OCI-LY7 (cell line): ENCODE results near the gene ABCC11. TPM values are rescaled to one million over a fixed set of nuclear protein-coding genes. Genes with fewer than 3 reads are reported as not detected.

ENCODE experiments used
- BruUV-seq: library from RNA; stranded (reverse); fragments of 400-500 nt; replicated peaks from 2 replicates; lab custom pipeline; 2021; lab: Mats Ljungman, UMichigan
- CTCF ChIA-PET: fragments of 300-600 bp; sonication (Branson Sonifier 250); formaldehyde crosslinking; loops from one replicate; lab custom pipeline; 2022; ENCODE audit warnings: antibody characterized with exemption; ENCODE audit not compliant: unreplicated experiment; lab: Charles Lee
- POLR2A ChIA-PET: fragments of 300-600 bp; sonication (Branson Sonifier 250); formaldehyde crosslinking; loops from one replicate; lab custom pipeline; 2022; ENCODE audit warnings: antibody characterized with exemption; lab: Charles Lee
- DNase-seq: peaks from one replicate; pipeline ENCODE4 v3.0.0-alpha.2; 2015; ENCODE audit warnings: low spot score
- H2AFZ ChIP-seq: fragments of 200-600 bp; sonication (generic), shearing (Covaris generic); 2 replicates; pipeline ENCODE4 v1.6.1; 2014; ENCODE audit warnings: mild to moderate bottlenecking, antibody characterized with exemption, low read length, moderate library complexity
- H3K27ac ChIP-seq: fragments of 200-600 bp; sonication (generic); 2 replicates; pipeline ENCODE4 v1.5.1; 2014; ENCODE audit warnings: mixed run types, low read depth, mild to moderate bottlenecking, moderate library complexity, low read length, inconsistent platforms; ENCODE audit not compliant: poor library complexity, severe bottlenecking
- H3K36me3 ChIP-seq: fragments of 200-600 bp; sonication (generic); 2 replicates; pipeline ENCODE4 v1.6.1; 2014; ENCODE audit warnings: mild to moderate bottlenecking, antibody characterized with exemption, low read length, moderate library complexity, mixed read lengths; ENCODE audit not compliant: insufficient read depth
- H3K4me1 ChIP-seq: fragments of 200-600 bp; sonication (generic); 2 replicates; pipeline ENCODE4 v1.5.1; 2014; ENCODE audit warnings: mild to moderate bottlenecking, low read length; ENCODE audit not compliant: insufficient read depth, poor library complexity, severe bottlenecking
- H3K4me2 ChIP-seq: fragments of 200-600 bp; sonication (generic); 2 replicates; pipeline ENCODE4 v1.6.1; 2014; ENCODE audit warnings: mild to moderate bottlenecking, low read length
- H3K4me3 ChIP-seq: fragments of 200-600 bp; sonication (generic); 2 replicates; pipeline ENCODE4 v1.5.1; 2014; ENCODE audit warnings: mild to moderate bottlenecking, low read depth, low read length; ENCODE audit not compliant: poor library complexity, severe bottlenecking
- H3K79me2 ChIP-seq: fragments of 200-600 bp; sonication (generic); 2 replicates; pipeline ENCODE4 v1.6.1; 2016; ENCODE audit warnings: low read depth, mild to moderate bottlenecking, low read length, moderate library complexity, mixed read lengths; ENCODE audit not compliant: insufficient read depth
- H3K9me2 ChIP-seq: fragments of 200-600 bp; sonication (generic); 2 replicates; pipeline ENCODE4 v1.6.1; 2016; ENCODE audit warnings: mild to moderate bottlenecking, low read length, mixed read lengths; ENCODE audit not compliant: insufficient read depth
- H3K9me3 ChIP-seq: fragments of 200-600 bp; sonication (generic); 2 replicates; pipeline ENCODE4 v1.6.1; 2014; ENCODE audit warnings: mild to moderate bottlenecking, mixed run types, low read length, mixed read lengths
- H4K20me1 ChIP-seq: fragments of 200-600 bp; sonication (generic); 2 replicates; pipeline ENCODE4 v1.6.1; 2014; ENCODE audit warnings: mild to moderate bottlenecking, antibody characterized with exemption, low read length, moderate library complexity, mixed read lengths; ENCODE audit not compliant: insufficient read depth
- CTCF ChIP-seq: fragments of 200-600 bp; sonication (generic); conservative IDR thresholded peaks from 2 replicates; pipeline ENCODE4 v1.5.1; 2014; ENCODE audit warnings: mild to moderate bottlenecking, antibody characterized with exemption, low read length, moderate library complexity, mixed read lengths
- EZH2phosphoT487 ChIP-seq: fragments of 200-600 bp; sonication (generic); IDR thresholded peaks from 2 replicates; pipeline ENCODE4 v1.6.1; 2018; ENCODE audit warnings: low read depth, borderline replicate concordance, mild to moderate bottlenecking, mixed run types, antibody characterized with exemption, low read length, moderate library complexity, mixed read lengths
- intact Hi-C: fragments of 100-400 bp; cut with micrococcal nuclease; formaldehyde crosslinking; loops from one replicate; pipeline ENCODE4 v1.10.0; 2022; ENCODE audit not compliant: unreplicated experiment
- total RNA-seq, 2 experiments: library from RNA; depleted of rRNA in 1 of 2; stranded (reverse); fragments of >200 nt in 1 of 2; shearing (Covaris generic) in 1 of 2; gene quantifications; 2 replicates each; pipeline ENCODE4 v1.2.3, GENCODE V29; 2014 to 2022

ABCC11 gene
- total RNA-seq, 2 experiments from 2014 or later, result 0.10 TPM; not detected in 1

GRCh38 chr16:48124266-48124665 lies 123.1 kb downstream of the ABCC11 start:
- TF ChIP-seq CTCF (no peak), EZH2phosphoT487 (no peak)
- H3K4me3 ChIP-seq, result no peak overlapping the region
- H3K36me3 ChIP-seq, result no peaks in the 10 kb centered on the region
- CTCF ChIA-PET, result interaction anchor here (0.5 kb wide), 1 partner anchor 1176 kb away, joined by 3 read pairs; no protein-coding TSS in a partner anchor
- H4K20me1 ChIP-seq, result no peaks in the 10 kb centered on the region
- no TSS peak for BruUV-seq
- no peak overlapping the region for H3K27ac ChIP-seq
- no peaks in the 10 kb centered on the region for H3K79me2 ChIP-seq
- no peak overlapping the region for H2AFZ ChIP-seq
- no peaks in the 10 kb centered on the region for H3K9me3 ChIP-seq
- H3K4me1 ChIP-seq, result no peaks in the 10 kb centered on the region
- POLR2A ChIA-PET, result no interaction called here
- DNase-seq, result no peak
- intact Hi-C loops, result no loop called here
- no peak overlapping the region for H3K4me2 ChIP-seq
- H3K9me2 ChIP-seq, result no peaks in the 10 kb centered on the region

- H3K4me3 ChIP-seq, result no peak overlapping the region
- no peak overlapping the region for H3K27ac ChIP-seq
- no peaks in the 10 kb centered on the region for H3K9me2 ChIP-seq
- ChIA-PET POLR2A (no interaction called here), CTCF (interaction anchor here (0.5 kb wide), 1 partner anchor 1175 kb away, joined by 3 read pairs; no protein-coding TSS in a partner anchor)
- no peak overlapping the region for H2AFZ ChIP-seq
- no peaks in the 10 kb centered on the region for H3K36me3 ChIP-seq
- no peaks in the 10 kb centered on the region for H3K9me3 ChIP-seq
- no peaks in the 10 kb centered on the region for H3K4me1 ChIP-seq
- intact Hi-C loops, result no loop called here
- no peak overlapping the region for H3K4me2 ChIP-seq
- DNase-seq, result no peak
- no TSS peak for BruUV-seq
- no peaks in the 10 kb centered on the region for H3K79me2 ChIP-seq
- TF ChIP-seq EZH2phosphoT487, result no peak
- TF ChIP-seq CTCF, result no peak
- H4K20me1 ChIP-seq, result no peaks in the 10 kb centered on the region
Measured at GRCh38 chr16:48123104-48123788, 124.1 kb downstream of the ABCC11 start.

DNA sequence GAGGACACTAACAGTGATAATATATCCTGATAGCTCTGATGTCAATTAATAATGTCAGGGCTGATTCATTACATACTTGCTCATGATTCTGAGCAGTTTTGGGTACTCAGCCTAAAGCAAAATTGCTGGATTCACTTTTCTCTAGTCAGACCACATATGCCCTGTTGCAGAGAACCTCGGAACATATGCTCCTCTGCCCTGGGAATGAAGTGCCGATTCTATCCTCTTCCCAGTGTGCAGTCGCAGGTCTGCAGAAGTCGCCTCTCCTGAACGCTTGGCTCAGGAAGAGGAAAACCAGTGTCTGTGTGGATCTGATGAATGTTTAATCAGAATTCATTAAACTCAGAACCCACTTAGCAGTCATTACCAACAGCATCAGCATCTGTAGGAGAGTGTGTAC lies 126.1 kb downstream of the ABCC11 start:
- intact Hi-C loops, result no loop called here
- Histone ChIP-seq H3K9me2 (no peaks in the 10 kb centered on the region), H3K79me2 (no peaks in the 10 kb centered on the region), H2AFZ (no peak overlapping the region), H3K9me3 (no peaks in the 10 kb centered on the region), H3K4me2 (no peak overlapping the region), H4K20me1 (no peaks in the 10 kb centered on the region), H3K27ac (no peak overlapping the region), H3K4me3 (no peak overlapping the region), H3K36me3 (no peaks in the 10 kb centered on the region), H3K4me1 (no peaks in the 10 kb centered on the region)
- DNase-seq, result no peak
- TF ChIP-seq CTCF, result no peak
- no peak for TF ChIP-seq EZH2phosphoT487
- BruUV-seq, result no TSS peak
- CTCF ChIA-PET, result no interaction called here
- POLR2A ChIA-PET, result no interaction called here
